ENCODE data around the gene TCF7L2.

The TCF7L2 gene

DNA sequence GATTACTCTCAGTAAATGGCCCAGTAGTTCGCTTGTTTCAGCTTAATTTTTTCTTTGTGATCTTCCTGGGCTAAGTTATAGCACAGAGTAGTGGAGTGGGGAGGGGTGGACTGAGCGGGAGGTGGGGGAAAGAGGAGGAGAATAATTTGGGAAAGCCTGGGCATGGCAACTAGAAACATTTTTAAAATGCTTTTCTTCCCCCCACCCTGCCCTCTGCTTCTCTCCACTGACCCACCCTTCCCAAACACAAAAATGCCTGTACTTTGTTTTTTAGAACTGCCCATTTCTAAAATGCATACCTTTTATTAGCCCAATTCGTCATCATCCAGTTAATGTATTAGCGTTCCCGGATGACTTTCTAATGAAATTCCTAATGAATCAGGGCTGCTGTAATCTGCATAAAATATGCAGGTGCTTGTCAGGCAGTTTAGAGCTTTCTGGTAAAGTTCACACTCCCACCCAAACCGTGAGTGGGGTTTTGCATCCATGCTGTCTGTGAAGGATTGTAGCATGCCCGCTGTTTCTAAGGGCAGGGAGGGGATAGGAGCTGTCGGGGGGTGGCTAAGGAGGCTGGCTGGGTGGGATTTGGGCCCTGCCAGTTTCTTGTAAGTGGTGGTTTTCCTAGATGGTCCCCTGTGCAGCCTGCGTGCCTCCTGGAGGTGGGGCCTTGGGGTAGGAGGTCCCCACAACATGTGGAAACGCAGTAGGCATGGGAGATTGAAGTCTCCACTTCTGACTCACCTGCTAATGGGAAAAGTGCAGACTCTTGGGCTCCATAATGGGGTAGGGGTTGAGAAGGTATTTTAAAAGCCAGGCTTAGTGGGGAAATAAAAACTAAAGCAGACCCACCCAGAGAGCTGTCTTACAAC is 190.3 kb downstream of the TCF7L2 start:
- Histone ChIP-seq H3K36me3 (ENCODE audit: control insufficient read depth, insufficient read depth, low read length) (no peaks in the 10 kb centered on the region), H3K27me3 (replicated peaks; ENCODE audit: control insufficient read depth, insufficient read depth, low read length) (no peaks in the 10 kb centered on the region), H3K4me3 (replicated peaks; ENCODE audit: low read depth, low read length) (no peak overlapping the region)
- TF ChIP-seq, protein P1, sequence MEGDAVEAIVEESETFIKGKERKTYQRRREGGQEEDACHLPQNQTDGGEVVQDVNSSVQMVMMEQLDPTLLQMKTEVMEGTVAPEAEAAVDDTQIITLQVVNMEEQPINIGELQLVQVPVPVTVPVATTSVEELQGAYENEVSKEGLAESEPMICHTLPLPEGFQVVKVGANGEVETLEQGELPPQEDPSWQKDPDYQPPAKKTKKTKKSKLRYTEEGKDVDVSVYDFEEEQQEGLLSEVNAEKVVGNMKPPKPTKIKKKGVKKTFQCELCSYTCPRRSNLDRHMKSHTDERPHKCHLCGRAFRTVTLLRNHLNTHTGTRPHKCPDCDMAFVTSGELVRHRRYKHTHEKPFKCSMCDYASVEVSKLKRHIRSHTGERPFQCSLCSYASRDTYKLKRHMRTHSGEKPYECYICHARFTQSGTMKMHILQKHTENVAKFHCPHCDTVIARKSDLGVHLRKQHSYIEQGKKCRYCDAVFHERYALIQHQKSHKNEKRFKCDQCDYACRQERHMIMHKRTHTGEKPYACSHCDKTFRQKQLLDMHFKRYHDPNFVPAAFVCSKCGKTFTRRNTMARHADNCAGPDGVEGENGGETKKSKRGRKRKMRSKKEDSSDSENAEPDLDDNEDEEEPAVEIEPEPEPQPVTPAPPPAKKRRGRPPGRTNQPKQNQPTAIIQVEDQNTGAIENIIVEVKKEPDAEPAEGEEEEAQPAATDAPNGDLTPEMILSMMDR (IDR thresholded peaks at IDR 0.05; ENCODE audit: insufficient read depth, low read length, poor library complexity, severe bottlenecking) = no peak
- DNase-seq (ENCODE audit: extremely low read depth, insufficient read length) = no peak

DNA sequence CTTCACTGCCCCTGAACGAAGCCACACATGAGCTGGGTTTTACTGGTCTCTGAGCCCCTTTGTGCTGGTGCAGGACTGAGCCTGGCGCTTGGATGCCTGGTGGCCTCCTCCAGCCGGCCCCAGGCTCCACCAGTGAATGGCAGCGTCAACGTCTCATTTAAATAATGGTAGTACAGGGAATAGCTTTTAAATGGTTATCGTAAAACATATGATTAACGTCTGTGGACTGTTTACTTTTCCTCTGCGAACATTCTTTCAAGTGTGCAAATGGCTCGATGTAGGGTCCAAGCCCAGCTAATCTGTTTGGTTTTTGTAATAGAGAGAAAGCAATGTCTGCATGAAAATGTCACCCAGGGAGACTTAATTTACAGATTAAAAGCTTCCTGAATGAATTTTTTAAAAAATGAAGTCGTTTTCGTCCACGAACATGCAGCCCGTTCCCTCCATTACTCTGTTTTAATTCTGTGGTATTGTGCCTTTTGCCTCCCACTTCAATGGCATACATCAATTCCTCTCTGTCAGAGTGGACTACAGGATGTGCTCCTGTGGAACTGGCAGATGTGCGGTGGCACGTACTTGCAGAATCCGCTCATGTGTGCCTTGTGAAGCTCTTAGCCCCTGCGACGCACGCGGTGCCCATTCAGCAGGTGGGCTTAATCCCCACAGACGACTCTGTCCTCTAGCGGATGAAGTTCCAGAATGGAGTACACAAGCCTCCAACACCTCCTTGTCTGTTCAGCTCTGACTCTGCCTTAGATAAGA is 192.7 kb downstream of the TCF7L2 start:
- Histone ChIP-seq H3K27me3 (replicated peaks; ENCODE audit: control insufficient read depth, insufficient read depth, low read length) (no peaks in the 10 kb centered on the region), H3K36me3 (ENCODE audit: control insufficient read depth, insufficient read depth, low read length) (no peaks in the 10 kb centered on the region), H3K4me3 (replicated peaks; ENCODE audit: low read depth, low read length) (no peak overlapping the region)
- TF ChIP-seq, protein P1 (IDR thresholded peaks at IDR 0.05; ENCODE audit: insufficient read depth, low read length, poor library complexity, severe bottlenecking) = no peak
- DNase-seq (ENCODE audit: extremely low read depth, insufficient read length) = no peak

DNA sequence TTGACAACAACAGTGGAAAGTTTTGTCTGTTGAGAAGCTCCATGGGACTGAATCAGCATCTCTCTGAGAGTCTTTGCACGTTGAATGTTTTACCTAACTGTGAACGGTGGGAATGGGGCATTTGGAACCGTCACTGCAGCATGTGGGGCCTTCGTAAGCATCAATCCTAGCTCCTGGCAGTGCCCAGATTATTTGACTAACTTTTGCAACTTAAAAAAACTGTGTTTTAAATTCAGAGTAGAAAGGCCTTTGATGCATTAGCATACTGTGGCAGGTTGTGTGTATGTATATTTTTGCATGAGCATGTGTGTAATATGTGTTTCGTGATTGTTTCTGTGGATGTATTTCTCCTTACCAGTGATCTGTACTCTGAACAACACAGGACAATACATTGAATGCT is 194.5 kb downstream of the TCF7L2 start:
- no peak for DNase-seq (ENCODE audit: extremely low read depth, insufficient read length)
- no peaks in the 10 kb centered on the region for H3K27me3 ChIP-seq (replicated peaks; ENCODE audit: control insufficient read depth, insufficient read depth, low read length)
- H3K4me3 ChIP-seq (replicated peaks; ENCODE audit: low read depth, low read length) = no peak overlapping the region
- TF ChIP-seq, protein P1 (IDR thresholded peaks at IDR 0.05; ENCODE audit: insufficient read depth, low read length, poor library complexity, severe bottlenecking) = no peak
- no peaks in the 10 kb centered on the region for H3K36me3 ChIP-seq (ENCODE audit: control insufficient read depth, insufficient read depth, low read length)

DNA sequence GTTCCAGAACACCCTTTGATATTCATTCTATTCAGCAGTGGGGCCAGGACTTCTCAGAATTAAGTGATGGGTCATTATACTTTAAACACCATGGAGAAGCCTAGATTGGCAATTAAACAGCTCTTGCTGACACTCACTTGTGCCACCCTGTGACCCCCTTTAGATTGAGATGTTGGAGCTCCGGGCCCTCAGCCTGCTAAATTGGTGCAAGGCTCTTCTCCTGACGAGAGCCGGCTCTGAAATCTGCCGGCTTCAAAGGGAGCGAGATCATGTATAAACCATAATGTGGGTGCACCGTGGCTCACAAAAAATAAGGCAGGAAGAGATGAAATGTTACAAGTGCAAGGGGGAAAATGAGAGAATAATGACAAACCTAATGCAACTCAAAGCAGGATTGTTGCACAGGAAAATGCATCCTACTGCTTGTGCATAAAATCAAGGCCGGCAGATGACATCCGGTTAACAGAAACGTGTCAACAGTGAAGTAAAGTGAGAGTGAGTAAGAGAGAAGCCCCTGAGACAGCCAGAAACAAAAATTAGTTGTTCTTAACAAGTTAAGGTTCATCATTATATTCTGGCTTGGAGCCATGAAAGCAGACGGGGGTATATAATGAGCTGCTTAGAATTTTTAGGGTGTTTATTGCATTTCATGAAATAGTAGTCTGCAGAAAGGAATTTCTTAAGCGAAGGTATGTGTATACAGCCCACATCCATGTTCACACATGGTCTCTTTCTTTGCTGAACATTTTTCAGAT is 198.2 kb downstream of the TCF7L2 start:
- no peak overlapping the region for H3K4me3 ChIP-seq (replicated peaks; ENCODE audit: low read depth, low read length)

DNA sequence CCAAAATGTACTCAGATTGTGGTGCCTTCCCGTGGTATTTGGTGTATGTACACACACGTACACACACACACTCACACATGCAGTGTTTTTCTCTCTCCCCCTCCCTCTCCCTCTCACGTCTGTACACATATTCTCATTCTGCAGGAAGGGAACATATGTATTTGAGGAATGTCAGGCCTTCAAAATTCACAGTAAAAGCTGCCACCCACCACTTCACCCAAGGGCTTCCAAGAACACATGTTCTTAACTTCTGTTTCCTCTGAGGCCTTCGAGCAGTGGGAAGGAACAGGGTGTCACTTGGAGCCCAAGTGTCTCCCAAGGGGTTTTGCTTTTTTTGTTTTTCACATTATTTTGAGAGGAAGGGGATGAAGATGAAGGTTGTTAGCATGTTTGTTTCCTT is 198.9 kb downstream of the TCF7L2 start:
- Histone ChIP-seq H3K27me3 (replicated peaks; ENCODE audit: control insufficient read depth, insufficient read depth, low read length) (no peaks in the 10 kb centered on the region; the same call in 1 of the 2 replicates), H3K4me3 (replicated peaks; ENCODE audit: low read depth, low read length) (no peak overlapping the region), H3K36me3 (ENCODE audit: control insufficient read depth, insufficient read depth, low read length) (no peaks in the 10 kb centered on the region)
- TF ChIP-seq, protein P1 (IDR thresholded peaks at IDR 0.05; ENCODE audit: insufficient read depth, low read length, poor library complexity, severe bottlenecking) = no peak
- no peak for DNase-seq (ENCODE audit: extremely low read depth, insufficient read length)

More for the DNA sequence above, 198.2 kb downstream of the TCF7L2 start:
- no peaks in the 10 kb centered on the region for H3K36me3 ChIP-seq (ENCODE audit: control insufficient read depth, insufficient read depth, low read length)
- H3K27me3 ChIP-seq (replicated peaks; ENCODE audit: control insufficient read depth, insufficient read depth, low read length) = no peaks in the 10 kb centered on the region; the same call in 1 of the 2 replicates
- TF ChIP-seq, protein P1 (IDR thresholded peaks at IDR 0.05; ENCODE audit: insufficient read depth, low read length, poor library complexity, severe bottlenecking) = no peak
- DNase-seq (ENCODE audit: extremely low read depth, insufficient read length) = no peak
